ENCODE results near the gene TGFBRAP1. TPM values are rescaled to one million over a fixed set of nuclear protein-coding genes. Genes with fewer than 3 reads are reported as not detected.

TGFBRAP1 gene
- total and polyA plus RNA-seq, 9 donors, result 7.2 to 19.1 (median 16.4) TPM

GRCh38 chr2:105308382-105309146 lies 21.0 kb downstream of the TGFBRAP1 start:
- no peak for DNase-seq
- WGBS, 3 donors, result 93 to 94% (median 93%) methylated on average over 15 of the region's 15 CpGs

GRCh38 chr2:105307962-105308361 lies 21.6 kb downstream of the TGFBRAP1 start:
- Histone ChIP-seq H3K9me3 (no peaks in the 10 kb centered on the region), H3K27me3 (no peaks in the 10 kb centered on the region), H3K4me3 (no peak overlapping the region), H3K4me1 (ENCODE audit: insufficient read depth) (no peaks in the 10 kb centered on the region), H3K36me3 (no peaks in the 10 kb centered on the region), H3K27ac (no peak overlapping the region)
- TF ChIP-seq POLR2A (IDR thresholded peaks at IDR 0.05), result no peak
- no peak for TF ChIP-seq EP300 (IDR thresholded peaks at IDR 0.05)
- no peak for TF ChIP-seq CTCF (IDR thresholded peaks at IDR 0.05)
- DNase-seq, result no peak
- intact Hi-C loops (cut with DNase I), result no loop called here
- 93 to 97% (median 97%) methylated on average over 17 of the region's 17 CpGs for WGBS, 3 donors

More at GRCh38 chr2:105308382-105309146, 21.0 kb downstream of the TGFBRAP1 start:
- H3K4me1 ChIP-seq (ENCODE audit: insufficient read depth), result no peaks in the 10 kb centered on the region
- H3K4me3 ChIP-seq, result no peak overlapping the region
- H3K36me3 ChIP-seq, result no peaks in the 10 kb centered on the region
- TF ChIP-seq EP300 (IDR thresholded peaks at IDR 0.05) (no peak), CTCF (IDR thresholded peaks at IDR 0.05) (no peak), POLR2A (IDR thresholded peaks at IDR 0.05) (no peak)
- H3K27ac ChIP-seq, result no peak overlapping the region
- H3K27me3 ChIP-seq, result no peaks in the 10 kb centered on the region
- intact Hi-C loops (cut with DNase I), result no loop called here
- H3K9me3 ChIP-seq, result no peaks in the 10 kb centered on the region

- Histone ChIP-seq H3K36me3 (no peaks in the 10 kb centered on the region), H3K4me3 (no peak overlapping the region), H3K27me3 (no peaks in the 10 kb centered on the region), H3K4me1 (ENCODE audit: insufficient read depth) (no peaks in the 10 kb centered on the region), H3K27ac (no peak overlapping the region), H3K9me3 (no peaks in the 10 kb centered on the region)
- DNase-seq, result no peak
- WGBS, 3 donors, result 86 to 88% (median 88%) methylated on average over 19 of the region's 19 CpGs
- TF ChIP-seq POLR2A (IDR thresholded peaks at IDR 0.05) (no peak), CTCF (IDR thresholded peaks at IDR 0.05) (no peak)
- intact Hi-C loops (cut with DNase I), result no loop called here
Measured at GRCh38 chr2:105307550-105307949, 22.0 kb downstream of the TGFBRAP1 start.

- no peaks in the 10 kb centered on the region for H3K27me3 ChIP-seq
- H3K4me1 ChIP-seq (ENCODE audit: insufficient read depth), result no peaks in the 10 kb centered on the region
- H3K27ac ChIP-seq, result no peak overlapping the region
- WGBS, 3 donors, result 82 to 89% (median 83%) methylated on average over 7 of the region's 7 CpGs
- TF ChIP-seq CTCF (IDR thresholded peaks at IDR 0.05) (no peak), EP300 (IDR thresholded peaks at IDR 0.05) (no peak), POLR2A (IDR thresholded peaks at IDR 0.05) (no peak)
- H3K36me3 ChIP-seq, result no peaks in the 10 kb centered on the region
- no peaks in the 10 kb centered on the region for H3K9me3 ChIP-seq
- no peak for DNase-seq
- intact Hi-C loops (cut with DNase I), result no loop called here
- H3K4me3 ChIP-seq, result no peak overlapping the region
Measured at GRCh38 chr2:105307146-105307545, 22.4 kb downstream of the TGFBRAP1 start.
